IMR-90 (cell line): ENCODE data around the gene ATP2B2. TPM values are rescaled to one million over a fixed set of nuclear protein-coding genes. Genes with fewer than 3 reads are reported as not detected.

Experiments used
- ATAC-seq: fragments of 200-7000 bp; cut with Tn5 transposase; 2 replicates; pipeline ENCODE4 v1.9.1; 2020; ENCODE audit warnings: low read depth, mild to moderate bottlenecking, moderate library complexity
- BruUV-seq: library from RNA; stranded (reverse); fragments of 400-500 nt; replicated peaks from 2 replicates; lab custom pipeline; 2021; lab: Mats Ljungman, UMichigan
- CTCF ChIA-PET: fragments of 300-600 bp; formaldehyde crosslinking; extraction: SDS; loops from one replicate; lab custom pipeline; 2021; ENCODE audit warnings: antibody characterized with exemption; lab: Yijun Ruan, JAX
- POLR2A ChIA-PET: fragments of 300-600 bp; sonication (Branson Sonifier 250); formaldehyde crosslinking; loops from one replicate; lab custom pipeline; 2022; ENCODE audit warnings: antibody characterized with exemption; ENCODE audit not compliant: unreplicated experiment; lab: Charles Lee
- DNase-seq: peaks from one replicate; pipeline ENCODE4 v3.0.0; 2013
- H2AFZ ChIP-seq: replicated peaks from 2 replicates; pipeline ENCODE3; 2013; ENCODE audit warnings: low read length, mild to moderate bottlenecking; ENCODE audit not compliant: poor library complexity
- H2AK5ac ChIP-seq: 2 replicates; pipeline ENCODE4 v1.6.1; 2013; ENCODE audit warnings: low read depth, low read length, inconsistent platforms
- H2AK9ac ChIP-seq: replicated peaks from 2 replicates; pipeline ENCODE3; 2013; ENCODE audit warnings: mild to moderate bottlenecking, low read depth, low read length, moderate library complexity; ENCODE audit not compliant: poor library complexity
- H2BK120ac ChIP-seq: 2 replicates; pipeline ENCODE4 v1.6.1; 2013; ENCODE audit warnings: low read depth, low read length, inconsistent platforms
- H2BK15ac ChIP-seq: 3 replicates; pipeline ENCODE4 v1.6.1; 2013; ENCODE audit warnings: low read depth, low read length, inconsistent platforms
- H2BK20ac ChIP-seq: 2 replicates; pipeline ENCODE4 v1.6.1; 2013; ENCODE audit warnings: low read depth, mild to moderate bottlenecking, inconsistent platforms, low read length, moderate library complexity
- H2BK5ac ChIP-seq: 2 replicates; pipeline ENCODE4 v1.6.1; 2013; ENCODE audit warnings: mild to moderate bottlenecking, low read depth, low read length, inconsistent platforms; ENCODE audit not compliant: poor library complexity, severe bottlenecking
- H3K14ac ChIP-seq: replicated peaks from 2 replicates; pipeline ENCODE4 v1.6.1; 2013; ENCODE audit warnings: low read depth, low read length, inconsistent platforms
- H3K18ac ChIP-seq: 2 replicates; pipeline ENCODE4 v1.6.1; 2013; ENCODE audit warnings: low read depth, low read length, control low read depth
- H3K23ac ChIP-seq: 2 replicates; pipeline ENCODE4 v1.6.1; 2013; ENCODE audit warnings: low read depth, low read length, inconsistent platforms
- H3K27ac ChIP-seq: 2 replicates; pipeline ENCODE4 v1.5.1; 2013; ENCODE audit warnings: mild to moderate bottlenecking, control low read depth, low read length; ENCODE audit not compliant: insufficient read depth
- H3K27me3 ChIP-seq: 2 replicates; pipeline ENCODE4 v1.6.1; 2013; ENCODE audit warnings: low read length; ENCODE audit not compliant: control insufficient read depth, insufficient read depth
- H3K36me3 ChIP-seq: 2 replicates; pipeline ENCODE4 v1.6.1; 2013; ENCODE audit warnings: low read length, mixed read lengths; ENCODE audit not compliant: control insufficient read depth, insufficient read depth
- H3K4ac ChIP-seq: 2 replicates; pipeline ENCODE4 v1.6.1; 2013; ENCODE audit warnings: low read depth, low read length, inconsistent platforms
- H3K4me1 ChIP-seq: 2 replicates; pipeline ENCODE4 v1.6.1; 2013; ENCODE audit warnings: low read length, mixed read lengths; ENCODE audit not compliant: control insufficient read depth, insufficient read depth
- H3K4me2 ChIP-seq: 2 replicates; pipeline ENCODE4 v1.6.1; 2013; ENCODE audit warnings: low read depth, mild to moderate bottlenecking, control low read depth, low read length, moderate library complexity
- H3K4me3 ChIP-seq: 2 replicates; pipeline ENCODE4 v1.5.1; 2013; ENCODE audit warnings: low read depth, mild to moderate bottlenecking, control low read depth, low read length, moderate library complexity; ENCODE audit not compliant: insufficient read depth
- H3K56ac ChIP-seq: 2 replicates; pipeline ENCODE4 v1.6.1; 2013; ENCODE audit warnings: low read length, inconsistent platforms; ENCODE audit not compliant: insufficient read depth; ENCODE audit errors: extremely low read depth
- H3K79me1 ChIP-seq, 2 experiments: 2 replicates each; pipeline ENCODE4 v1.6.1; 2013; ENCODE audit warnings: low read length in 2 of 2, inconsistent platforms in 1 of 2, low read depth in 1 of 2
- H3K9ac ChIP-seq: 2 replicates; pipeline ENCODE4 v1.6.1; 2013; ENCODE audit warnings: low read depth, low read length, control low read depth
- H3K9me1 ChIP-seq: 2 replicates; pipeline ENCODE4 v1.6.1; 2013; ENCODE audit warnings: low read length, inconsistent platforms; ENCODE audit not compliant: insufficient read depth
- H3K9me3 ChIP-seq: 2 replicates; pipeline ENCODE4 v1.6.1; 2013; ENCODE audit warnings: low read length; ENCODE audit not compliant: control insufficient read depth, insufficient read depth
- H4K20me1 ChIP-seq: 2 replicates; pipeline ENCODE4 v1.6.1; 2013; ENCODE audit warnings: low read length, inconsistent platforms; ENCODE audit not compliant: insufficient read depth
- H4K5ac ChIP-seq: 2 replicates; pipeline ENCODE4 v1.6.1; 2013; ENCODE audit warnings: mild to moderate bottlenecking, low read depth, low read length, control low read depth
- H4K8ac ChIP-seq, 2 experiments: 2 replicates each; pipeline ENCODE4 v1.6.1; 2013; ENCODE audit warnings: low read depth in 2 of 2, low read length in 2 of 2, control low read depth in 1 of 2, inconsistent platforms in 1 of 2
- H4K91ac ChIP-seq: 2 replicates; pipeline ENCODE4 v1.6.1; 2013; ENCODE audit warnings: low read depth, low read length, inconsistent platforms; ENCODE audit not compliant: insufficient read depth
- BHLHE40 ChIP-seq: fragments of 150-350 bp; IDR thresholded peaks from 2 replicates; pipeline ENCODE4 v1.6.1; 2016; ENCODE audit warnings: mild to moderate bottlenecking, low read depth, low read length
- CEBPB ChIP-seq: IDR thresholded peaks from 2 replicates; pipeline ENCODE4 v1.6.1; 2012; ENCODE audit warnings: low read depth, low read length, improper control_type of control experiment
- FOS ChIP-seq: fragments of 150-350 bp; IDR thresholded peaks from 2 replicates; pipeline ENCODE4 v1.6.1; 2016; ENCODE audit warnings: low read depth, low read length
- MXI1 ChIP-seq: IDR thresholded peaks from 2 replicates; pipeline ENCODE4 v1.6.1; 2012; ENCODE audit warnings: low read depth, mild to moderate bottlenecking, low read length, moderate library complexity, borderline replicate concordance
- RFX5 ChIP-seq: IDR thresholded peaks from 2 replicates; pipeline ENCODE4 v1.8.0; 2012; ENCODE audit warnings: low read depth, mild to moderate bottlenecking, low read length, moderate library complexity
- WGBS, 2 experiments: methylation state at CpG; one replicate each; pipeline versions ENCODE4 v1.1.5 to v1.1.7; 2013; ENCODE audit warnings: missing lambda C conversion rate in 2 of 2; ENCODE audit not compliant: insufficient read length in 1 of 2; ENCODE audit errors: extremely low coverage in 2 of 2; 5-methylcytosine and 5-hydroxymethylcytosine counted together
- dilution Hi-C: fragments of 300-500 bp; cut with HindIII; formaldehyde crosslinking; loops from one replicate; pipeline ENCODE4 v1.14.3; 2018; ENCODE audit warnings: low sequenced_read_pairs; ENCODE audit not compliant: unreplicated experiment
- in situ Hi-C: fragments of 300-500 bp; cut with MboI; formaldehyde crosslinking; loops from 3 replicates; pipeline ENCODE4 v1.14.3; 2019; ENCODE audit warnings: low sequenced_read_pairs, inconsistent platforms, mixed read lengths
- intact Hi-C: fragments of 100-400 bp; cut with micrococcal nuclease; formaldehyde crosslinking; loops from 2 replicates; pipeline ENCODE4 v1.10.0; 2022
- polyA plus RNA-seq, 3 experiments: library from polyadenylated mRNA; depleted of rRNA; stranded (reverse); fragments of >200 nt; gene quantifications; 2 replicates each; pipeline ENCODE4 v1.2.3, GENCODE V29; 2012; ENCODE audit warnings: low replicate concordance in 1 of 3
- total RNA-seq: library from RNA; depleted of rRNA; stranded (reverse); fragments of >200 nt; gene quantifications from 2 replicates; pipeline ENCODE4 v1.2.3, GENCODE V29; 2012

The ATP2B2 gene
- total and polyA plus RNA-seq, 2 of the 4 experiments (the other 2 are of a cell fraction) = under 0.01 to 0.02 TPM

- no peak for TF ChIP-seq RFX5
These were observed 103.2 kb downstream of the ATP2B2 start (continued) for GRCh38 chr3:10401990-10402761.

GRCh38 chr3:10400749-10401495, 104.5 kb downstream of the ATP2B2 start:
- intact Hi-C loops (no loop called here), in situ Hi-C loops (no loop called here), dilution Hi-C loops (no loop called here)
- no peak overlapping the region for H2BK120ac ChIP-seq
- peaks cover 24% of the 10 kb centered on the region for H3K27me3 ChIP-seq
- no peak overlapping the region for H4K8ac ChIP-seq
- no peak overlapping the region for H4K5ac ChIP-seq
- H4K91ac ChIP-seq = no peak overlapping the region
- H3K9me1 ChIP-seq = 0 out of 2 replicates have a peak, but pooled peaks cover 4% of the 10 kb centered on the region
- no peak overlapping the region for H2BK15ac ChIP-seq
- no peaks in the 10 kb centered on the region for H3K9me3 ChIP-seq
- no peaks in the 10 kb centered on the region; the same call in 1 of the 2 replicates for H4K20me1 ChIP-seq
- H2AFZ ChIP-seq = no peak overlapping the region
- no peak overlapping the region for H3K4ac ChIP-seq
- H2BK20ac ChIP-seq = no peak overlapping the region
- WGBS, 2 experiments = 85% methylated on average over 7 of the region's 12 CpGs; no CpG with 5 or more reads in 1 of the 2 experiments
- H3K14ac ChIP-seq = no peak overlapping the region
- H2AK5ac ChIP-seq = no peak overlapping the region
- no peak overlapping the region for H3K4me2 ChIP-seq
- no peak overlapping the region for H2AK9ac ChIP-seq
- H3K79me1 ChIP-seq = no peaks in the 10 kb centered on the region
- H3K56ac ChIP-seq = no peak overlapping the region
- H3K18ac ChIP-seq = no peak overlapping the region
- DNase-seq = no peak
- TF ChIP-seq MXI1 (no peak), CEBPB (no peak), RFX5 (no peak), FOS (no peak), BHLHE40 (no peak)
- no TSS peak for BruUV-seq
- H3K23ac ChIP-seq = no peak overlapping the region; the same call in 1 of the 2 replicates
- H3K9ac ChIP-seq = no peak overlapping the region
- no peak overlapping the region for H3K27ac ChIP-seq
- H3K4me3 ChIP-seq = no peak overlapping the region
- no peak overlapping the region for H2BK5ac ChIP-seq
- H3K4me1 ChIP-seq = peaks cover 3% of the 10 kb centered on the region
- no peaks in the 10 kb centered on the region for H3K36me3 ChIP-seq
- CTCF ChIA-PET = no interaction called here
- POLR2A ChIA-PET = no interaction called here
- ATAC-seq = no peak
